Cardiac septum (tissue), 1 donor: ENCODE measurements around the gene ENTPD6. TPM values are rescaled to one million over a fixed set of nuclear protein-coding genes. Genes with fewer than 3 reads are reported as not detected.
"Not testable (repeated sequence)": the region's sequence is repeated elsewhere in the genome, so short reads cannot be mapped to it uniquely, and the experiment has no call there.

Source experiments
- DNase-seq: peaks from one replicate; pipeline ENCODE4 v3.0.0-alpha.2; 2020; ENCODE audit warnings: low spot score
- intact Hi-C: fragments of 100-400 bp; cut with DNase I; formaldehyde crosslinking; loops from one replicate; pipeline ENCODE4 v1.14.0; 2022
- total RNA-seq: library from RNA; stranded (reverse); fragmentation: NEBNext Ultra II Directional; extraction: Animal tissue kit (Norgen Biotek cat#: 25700); gene quantifications from one replicate; pipeline ENCODE4 v1.2.1, GENCODE V29; 2021
- donor health status: DM: no; HTN: no; CAD: no.

The ENTPD6 gene
- total RNA-seq, 1 donor from 2014 or later: 102 TPM

DNA sequence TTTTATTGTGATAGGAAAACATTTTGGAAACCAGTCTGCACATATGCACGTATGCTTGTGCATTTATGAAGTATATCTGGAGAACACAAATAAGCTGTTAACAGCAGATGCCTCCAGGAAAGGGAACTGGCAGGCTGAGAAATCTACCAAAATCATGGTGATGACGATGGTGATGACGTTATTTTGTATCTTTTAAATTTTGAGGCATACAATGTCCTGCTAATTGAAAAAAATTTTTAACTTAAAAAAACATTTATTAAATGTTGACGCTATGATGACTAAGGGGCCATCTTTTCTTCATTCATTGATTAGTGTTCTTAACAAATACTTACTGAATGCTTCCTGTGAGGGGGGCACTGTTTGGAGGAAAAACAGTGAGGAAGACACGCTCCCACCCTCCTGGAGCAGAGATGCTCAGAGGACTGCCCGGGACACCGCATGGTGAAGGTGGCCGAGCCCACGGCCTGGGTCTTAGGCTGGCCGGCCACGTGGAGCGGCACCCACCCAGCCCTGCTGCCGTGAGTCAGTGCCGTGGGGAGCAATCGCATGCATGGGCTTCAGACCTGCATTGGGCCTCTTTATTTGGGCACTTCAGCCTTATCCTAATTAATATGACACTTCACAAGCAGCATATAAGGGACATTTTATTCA is 15.9 kb upstream of the ENTPD6 start:
- intact Hi-C loops: loop anchor here (2.0 to 5.0 kb wide), 3 partner anchors 97 to 187 kb away; partner anchors contain the start of genes APMAP and VSX1
- DNase-seq: no peak

DNA sequence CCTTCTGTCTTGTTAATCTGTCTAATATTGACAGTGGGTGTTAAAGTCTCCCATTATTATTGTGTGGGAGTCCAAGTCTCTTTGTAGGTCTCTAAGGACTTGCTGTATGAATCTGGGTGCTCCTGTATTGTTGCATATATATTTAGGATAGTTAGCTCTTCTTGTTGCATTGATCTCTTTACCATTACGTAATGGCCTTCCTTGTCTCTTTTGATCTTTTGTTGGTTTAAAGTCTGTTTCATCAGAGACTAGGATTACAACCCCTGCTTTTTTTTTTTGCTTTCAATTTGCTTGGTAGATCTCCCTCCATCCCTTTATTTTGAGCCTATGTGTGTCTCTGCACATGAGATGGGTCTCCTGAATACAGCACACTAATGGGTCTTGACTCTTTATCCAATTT is 11.1 kb upstream of the ENTPD6 start:
- intact Hi-C loops, DNase-seq: not testable (repeated sequence)

DNA sequence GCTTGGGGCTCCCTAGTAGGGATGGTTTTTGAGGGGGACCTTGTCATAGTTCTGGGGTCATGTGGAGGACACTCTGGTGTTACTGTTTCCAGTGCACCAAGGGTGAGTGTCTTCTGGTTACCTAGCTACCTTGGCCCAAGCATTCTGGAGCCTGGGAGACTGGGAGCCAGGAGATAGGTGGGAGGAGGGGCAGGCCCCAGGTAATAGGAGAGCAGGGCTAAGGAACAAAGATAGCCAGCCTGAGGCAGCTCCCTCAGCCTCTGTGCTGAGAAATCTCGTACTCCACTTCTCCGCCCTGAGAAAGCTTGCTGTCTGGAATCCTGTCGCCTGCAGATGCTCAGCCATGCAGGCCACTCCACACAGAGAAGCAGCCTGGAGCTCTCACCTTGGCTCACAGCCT is 8.3 kb upstream of the ENTPD6 start:
- intact Hi-C loops: no loop called here

DNA sequence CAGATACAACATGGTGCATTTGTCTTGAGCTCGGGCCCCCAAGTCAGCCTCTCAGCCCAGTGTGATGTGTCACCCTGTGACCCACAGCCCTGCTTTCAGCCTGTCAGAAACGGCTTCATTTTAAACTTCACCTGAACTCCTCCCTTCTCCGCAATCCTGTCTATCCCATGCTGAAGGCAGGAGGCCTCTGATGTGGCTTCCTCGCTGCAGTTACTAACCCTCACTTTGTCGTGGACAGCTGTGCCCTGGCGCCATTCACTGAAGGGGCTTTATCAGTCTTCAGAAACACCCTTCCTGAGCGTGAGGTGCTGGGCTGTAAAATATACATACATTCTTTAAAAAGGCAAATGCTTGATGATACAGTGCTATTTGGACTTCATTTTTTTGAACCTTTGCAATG is 7.9 kb upstream of the ENTPD6 start:
- no peak for DNase-seq
- intact Hi-C loops: no loop called here

More for the DNA sequence above, 8.3 kb upstream of the ENTPD6 start:
- no peak for DNase-seq

DNA sequence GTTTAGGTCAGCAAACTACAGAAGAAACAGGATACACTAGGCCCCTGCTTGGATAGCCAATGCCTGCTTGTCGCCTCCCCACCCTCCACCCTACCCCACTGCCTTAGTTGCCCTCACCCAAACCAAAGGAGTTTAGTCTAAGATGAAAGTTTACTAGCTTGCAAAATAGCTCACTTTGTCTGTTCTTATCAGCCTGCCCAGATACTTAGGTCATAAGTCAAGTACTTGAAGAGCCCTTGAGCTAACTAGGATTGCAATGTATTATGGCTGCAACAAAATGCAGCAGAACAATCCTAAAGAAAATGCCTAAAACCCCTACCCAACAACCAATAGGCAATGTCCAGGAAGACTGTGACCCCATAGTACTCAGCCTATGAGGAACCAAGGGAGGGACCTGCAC is 7.3 kb upstream of the ENTPD6 start:
- intact Hi-C loops: no loop called here
- no peak for DNase-seq

DNA sequence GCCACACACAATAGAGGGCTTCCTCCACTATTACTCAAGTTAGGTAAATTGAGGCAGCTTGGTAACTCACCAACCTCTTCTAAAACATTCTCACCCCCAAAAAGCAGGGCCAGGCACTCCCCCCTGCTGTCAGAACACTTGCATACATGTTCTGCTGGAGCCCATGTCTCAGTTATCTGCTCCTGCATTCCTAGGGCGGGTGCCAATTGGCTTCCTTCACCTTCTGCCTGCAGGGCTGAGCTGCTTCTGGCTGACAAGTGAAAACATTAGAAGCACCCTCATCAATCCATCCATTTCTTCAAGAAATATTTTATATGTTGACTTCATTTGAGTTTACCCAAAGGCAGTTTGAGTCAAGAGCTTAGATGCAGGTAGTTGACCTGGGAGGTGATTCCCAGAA is 4.5 kb upstream of the ENTPD6 start:
- intact Hi-C loops: loop anchor here (2.0 to 10.0 kb wide), 3 partner anchors 36 to 136 kb away; partner anchors contain the start of gene ACSS1
- no peak for DNase-seq

DNA sequence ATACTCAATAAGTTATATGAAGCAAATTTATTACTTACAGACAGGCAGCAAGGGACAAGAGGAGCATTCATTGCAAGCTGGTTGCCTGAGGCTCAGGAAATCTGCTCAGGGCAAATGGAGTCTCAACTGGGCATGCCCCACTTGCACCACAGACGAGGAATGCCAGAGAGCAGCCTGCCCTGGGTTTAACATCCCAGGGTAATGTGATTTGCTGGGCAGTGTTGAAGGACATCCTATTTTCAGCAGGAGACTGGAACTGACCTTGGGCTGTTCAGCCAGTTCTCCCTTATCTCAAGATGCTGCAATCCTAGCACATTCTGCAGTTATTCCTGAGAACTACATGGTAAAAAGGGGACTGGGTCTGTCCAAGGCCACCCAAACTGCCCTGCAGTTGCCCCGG is 3.8 kb upstream of the ENTPD6 start:
- intact Hi-C loops: loop anchor here (2.0 to 10.0 kb wide), 3 partner anchors 35 to 137 kb away; partner anchors contain the start of gene ACSS1
- no peak for DNase-seq

DNA sequence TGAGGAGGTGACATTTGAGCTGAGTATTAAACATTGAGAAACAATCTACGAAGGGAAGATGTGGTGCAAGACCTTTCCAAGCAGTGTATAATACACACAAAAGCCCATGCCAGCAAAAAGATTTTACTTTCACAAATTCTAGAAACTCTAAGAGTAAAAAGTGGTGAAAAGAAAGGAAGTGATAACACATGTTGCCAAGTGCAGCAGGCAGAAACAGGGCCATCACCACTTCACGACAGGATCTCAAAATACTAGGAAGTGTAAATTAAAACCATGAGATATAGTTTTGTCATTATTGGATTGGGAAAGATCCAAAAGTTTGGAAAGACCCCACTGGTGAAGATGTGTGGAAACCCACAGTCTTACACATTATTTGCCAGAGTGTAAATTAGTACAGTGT is 1.7 kb upstream of the ENTPD6 start:
- intact Hi-C loops: loop anchor here (5.0 to 10.0 kb wide), 2 partner anchors 57 to 139 kb away; partner anchors contain the start of gene ACSS1
- DNase-seq: no peak

DNA sequence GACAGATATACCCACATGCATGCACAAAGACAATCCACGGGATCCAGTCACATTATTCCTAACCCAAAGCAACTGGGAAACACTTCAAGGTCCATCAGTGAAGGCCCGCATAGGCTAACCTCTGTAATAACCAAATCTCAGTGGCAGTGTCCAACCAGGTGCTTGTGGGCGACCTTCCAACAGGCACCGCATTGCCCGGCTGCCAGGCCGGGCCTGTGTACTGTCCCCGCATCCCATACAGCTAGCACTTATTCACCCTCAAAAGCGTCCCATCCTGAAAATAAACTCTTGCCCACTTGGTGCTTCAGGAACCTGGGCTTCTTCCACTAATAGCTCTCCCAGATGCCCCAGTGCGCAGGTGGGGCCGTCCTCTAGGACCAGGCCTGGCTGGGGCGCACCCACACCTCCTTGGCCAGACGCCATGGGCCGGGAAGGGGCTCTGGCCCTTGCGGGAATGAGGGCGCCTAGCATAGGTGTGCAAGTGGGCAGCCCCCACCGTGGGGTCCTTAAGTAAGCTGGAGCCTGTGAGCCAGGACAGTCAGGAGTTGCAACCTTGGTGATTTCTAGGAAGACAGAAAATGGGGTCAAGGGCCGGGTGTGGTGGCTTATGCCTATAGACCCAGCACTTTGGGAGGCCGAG is 1.1 kb upstream of the ENTPD6 start:
- intact Hi-C loops: loop anchor here (5.0 to 10.0 kb wide), 2 partner anchors 57 to 140 kb away; partner anchors contain the start of gene ACSS1
- no peak for DNase-seq

DNA sequence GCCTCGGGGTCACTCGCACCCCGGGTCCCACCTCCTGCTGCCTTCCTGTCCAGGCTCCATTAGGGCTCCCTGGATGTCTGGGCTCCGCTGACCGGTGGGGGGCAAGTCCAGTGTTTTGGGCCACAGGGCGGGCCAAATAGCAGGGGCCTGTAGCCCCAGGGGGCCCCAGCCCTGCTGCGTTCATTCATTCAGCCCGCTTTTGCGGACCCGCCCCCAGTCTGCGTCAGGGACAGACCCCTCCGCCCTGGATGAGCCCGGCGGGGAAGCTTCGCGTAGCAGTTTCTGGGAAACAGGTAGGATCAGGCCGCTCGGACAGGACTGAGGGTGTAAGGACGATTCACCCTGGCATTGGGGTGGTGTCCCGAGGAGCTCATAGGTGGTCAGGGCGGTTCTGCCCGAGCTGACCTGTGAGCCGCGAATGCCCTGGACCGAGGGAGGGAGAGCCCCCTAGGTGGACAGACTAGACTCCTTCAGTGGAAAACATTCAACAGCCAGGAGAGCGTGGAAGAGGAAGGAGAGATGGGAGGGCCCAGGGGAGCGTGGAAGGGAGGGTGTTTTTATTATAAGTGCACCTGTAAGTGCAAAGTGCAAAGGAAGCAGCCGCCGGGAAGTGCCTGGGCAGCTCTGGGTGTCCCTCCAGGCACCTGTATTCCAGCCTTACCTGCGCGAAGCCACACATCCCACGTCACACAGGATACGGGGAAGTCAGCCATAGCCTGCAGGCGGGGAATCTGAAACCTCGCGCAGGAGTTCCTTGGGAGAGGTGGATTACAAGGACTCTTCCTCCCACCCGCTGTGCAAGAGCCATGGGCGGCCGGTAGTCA is 662 bp downstream of the ENTPD6 start:
- intact Hi-C loops: loop anchor here (1.0 to 10.0 kb wide), 4 partner anchors 25 to 196 kb away; partner anchors contain the start of genes ABHD12 and ACSS1
- no peak for DNase-seq

DNA sequence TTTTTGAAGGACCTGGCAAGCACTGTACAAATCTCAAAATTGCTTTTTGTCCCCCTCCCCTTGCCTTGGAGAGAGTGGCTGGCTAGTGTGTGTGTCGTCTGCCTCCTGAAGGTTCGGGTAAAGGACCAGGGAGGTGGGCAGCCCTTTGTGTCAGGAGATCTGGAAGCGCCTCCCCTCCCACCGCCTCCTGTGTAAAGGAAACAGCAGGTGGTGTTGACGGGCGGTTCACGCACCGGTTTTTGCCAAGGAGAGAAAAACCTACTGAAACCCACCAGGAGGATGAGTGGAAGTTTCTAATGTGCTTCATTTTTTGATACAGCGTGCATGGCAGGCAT is 1.2 kb downstream of the ENTPD6 start:
- DNase-seq: no peak
- intact Hi-C loops: loop anchor here (1.0 to 10.0 kb wide), 4 partner anchors 24 to 196 kb away; partner anchors contain the start of genes ABHD12 and ACSS1

DNA sequence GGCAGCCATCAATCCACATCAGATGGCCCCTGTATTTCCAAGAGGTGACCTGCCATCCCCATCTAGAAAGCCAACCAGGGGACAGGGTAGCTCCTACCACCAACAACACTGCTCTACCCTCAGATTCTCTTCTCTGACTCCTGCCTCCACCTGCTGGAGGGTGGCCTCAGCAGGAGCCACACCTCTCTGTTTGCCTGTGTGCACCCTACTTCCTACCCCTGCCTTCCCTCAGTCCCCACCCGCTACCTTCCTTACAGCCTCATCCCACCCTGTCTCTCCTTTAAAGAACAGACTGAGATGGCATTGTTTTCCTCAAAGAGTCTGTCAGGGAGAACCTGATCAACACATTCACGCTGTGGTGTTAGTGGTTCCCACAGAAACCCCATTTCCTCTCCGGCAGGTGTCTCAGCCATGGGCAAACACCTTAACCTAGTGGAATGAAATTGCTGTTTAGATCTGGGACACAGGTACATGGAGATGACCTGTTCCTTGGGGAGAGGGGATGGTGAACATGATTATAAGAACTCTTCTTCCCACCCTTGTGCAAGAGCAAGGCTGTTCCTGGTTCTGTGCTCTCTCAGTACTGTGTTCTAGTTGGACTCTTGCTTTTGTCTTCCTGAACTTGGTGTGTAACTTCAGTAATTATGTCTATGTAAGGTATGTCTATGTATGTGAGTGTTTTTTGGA is 1.8 kb downstream of the ENTPD6 start:
- intact Hi-C loops: loop anchor here (2.0 to 10.0 kb wide), 3 partner anchors 23 to 195 kb away; partner anchors contain the start of genes ABHD12 and ACSS1
- DNase-seq: no peak

DNA sequence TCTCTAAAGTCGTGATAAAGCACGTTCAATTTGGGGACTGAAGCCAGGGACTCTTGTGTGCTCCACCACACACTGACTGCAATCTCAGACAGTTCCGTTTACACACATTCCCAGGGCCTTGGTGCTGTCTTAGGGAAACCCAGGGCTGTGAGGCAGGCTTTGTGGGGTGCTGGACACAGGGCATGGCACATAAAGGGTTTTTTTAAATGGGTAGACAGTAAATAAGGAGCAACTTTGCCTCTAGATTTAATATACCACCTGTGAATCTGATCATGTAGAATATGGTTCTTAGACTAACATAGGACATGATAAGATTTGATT is 2.3 kb downstream of the ENTPD6 start:
- intact Hi-C loops: loop anchor here (2.0 to 10.0 kb wide), 3 partner anchors 23 to 194 kb away; partner anchors contain the start of genes ABHD12 and ACSS1
- no peak for DNase-seq

DNA sequence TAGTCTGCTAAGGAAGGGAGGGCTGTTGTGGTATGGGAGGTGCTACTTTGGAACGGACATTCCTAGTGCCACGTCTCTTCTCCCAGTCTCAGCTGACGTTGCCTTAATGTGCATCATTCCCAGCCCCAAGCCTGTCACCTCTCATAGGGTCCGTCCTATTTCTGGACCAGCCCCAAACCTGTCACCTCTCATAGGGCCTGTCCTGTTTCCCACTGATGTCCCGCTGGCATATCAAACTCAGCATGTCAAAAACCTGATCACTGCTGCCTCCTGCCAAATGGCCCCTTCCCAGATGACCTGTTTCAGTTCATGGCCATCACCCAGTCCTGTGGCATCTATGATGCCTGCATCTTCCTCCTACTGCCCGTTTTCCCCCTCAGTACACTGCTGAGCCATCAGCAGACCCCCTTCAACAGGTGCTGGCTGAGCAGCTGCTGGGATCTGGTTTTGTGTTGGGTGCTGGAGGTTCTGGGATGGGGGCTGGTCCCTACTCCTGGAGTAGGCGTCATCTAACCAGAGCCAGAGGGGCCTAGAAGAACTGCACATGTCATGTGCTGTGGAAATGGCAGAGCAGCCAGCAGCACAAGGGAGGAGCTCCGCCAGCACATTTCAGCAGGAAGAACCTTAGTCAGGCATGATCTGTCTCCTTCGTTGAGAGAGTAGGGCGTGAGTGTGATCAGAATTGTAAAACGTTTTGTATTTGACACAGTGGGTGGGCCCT is 3.3 kb downstream of the ENTPD6 start:
- DNase-seq: no peak
- intact Hi-C loops: loop anchor here (5.0 to 10.0 kb wide), 2 partner anchors 144 to 193 kb away; partner anchors contain the start of genes ABHD12 and ACSS1

DNA sequence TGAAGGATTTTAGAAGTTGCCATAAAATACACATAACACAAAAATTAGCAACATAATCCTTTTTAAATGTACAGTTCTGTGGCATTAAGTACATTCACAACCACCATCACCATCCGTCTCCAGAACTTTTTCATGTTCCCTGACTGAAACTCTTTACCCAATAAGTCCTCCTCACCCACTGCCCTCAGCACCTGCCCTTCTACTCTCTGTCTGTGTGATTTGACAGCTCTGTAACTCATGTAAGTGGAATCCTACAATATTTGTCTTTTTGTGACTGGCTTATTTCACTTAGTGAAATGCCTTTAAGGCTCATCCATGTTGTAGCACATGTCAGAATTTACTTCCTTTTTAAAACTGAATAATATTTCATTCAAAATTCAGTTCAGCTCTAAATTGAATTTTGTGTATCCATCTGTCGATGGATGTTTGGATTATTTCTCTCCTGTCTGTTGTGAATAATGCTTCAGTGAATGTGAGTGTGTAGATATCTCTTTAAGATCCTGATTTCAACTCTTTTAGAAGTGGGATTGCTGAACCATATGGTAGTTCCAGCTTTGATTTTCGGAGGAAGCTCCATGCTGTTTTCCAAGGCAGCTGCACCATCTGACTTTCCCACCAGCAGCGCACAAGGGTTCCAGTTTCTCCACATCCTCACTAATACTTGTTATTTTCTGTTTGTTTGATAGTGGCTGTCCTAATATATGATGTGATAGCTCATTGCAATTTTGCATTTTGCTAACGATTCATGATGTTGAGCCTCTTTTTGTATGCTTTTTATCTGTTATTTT is 4.2 kb downstream of the ENTPD6 start:
- intact Hi-C loops: loop anchor here (2.0 to 10.0 kb wide), 3 partner anchors 27 to 193 kb away; partner anchors contain the start of genes ABHD12 and ACSS1
- no peak for DNase-seq

DNA sequence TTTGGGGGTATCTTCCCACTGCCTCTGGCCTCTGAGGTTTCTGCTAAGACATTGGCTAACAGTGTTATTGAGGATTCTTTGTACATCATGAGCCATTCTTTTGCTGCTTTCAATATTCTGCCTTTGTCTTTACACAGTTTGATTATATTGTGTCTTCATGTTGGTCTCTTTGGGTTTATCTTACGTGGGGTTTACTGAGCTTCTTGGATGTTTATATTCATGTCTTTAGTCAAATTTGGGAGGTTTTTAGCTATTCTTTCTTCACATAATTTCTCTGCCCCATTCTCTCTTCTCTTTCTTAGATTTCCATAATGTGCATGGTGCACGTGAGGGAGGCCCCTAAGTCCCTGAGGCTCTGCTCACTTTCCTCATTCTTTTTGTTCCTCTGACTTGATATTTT is 7.6 kb downstream of the ENTPD6 start:
- no peak for DNase-seq
- intact Hi-C loops: no loop called here

DNA sequence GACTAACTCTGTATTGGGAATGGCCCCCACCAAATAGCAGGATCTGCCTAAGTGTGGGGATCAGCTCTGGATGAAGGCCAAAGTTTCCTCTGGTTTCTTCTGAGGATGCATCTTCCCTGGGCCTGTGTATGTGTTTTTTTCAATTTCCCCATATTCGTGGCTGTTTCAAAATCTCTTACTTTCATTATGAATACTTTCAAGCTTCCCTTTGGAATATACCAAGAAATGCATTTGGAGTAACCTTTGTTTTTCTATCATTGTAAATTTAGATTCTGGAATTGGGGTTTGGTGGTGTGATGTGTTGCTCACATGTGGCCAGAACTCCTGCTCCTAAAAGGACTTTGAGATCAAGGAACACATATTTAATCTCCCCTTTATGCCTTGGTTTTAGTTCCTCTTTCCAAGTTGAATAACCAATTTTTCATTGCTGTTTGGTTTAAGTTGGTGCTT is 8.4 kb downstream of the ENTPD6 start:
- intact Hi-C loops: no loop called here
- no peak for DNase-seq
